NCI-H774 (cell line): ENCODE data around the gene MIA.
"Not testable (repeated sequence)": the region's sequence is repeated elsewhere in the genome, so short reads cannot be mapped to it uniquely, and the experiment has no call there.

Experiments
- DNase-seq: peaks from one replicate; lab custom pipeline; 2025; lab: John Stamatoyannopoulos, UW

The MIA gene

DNA sequence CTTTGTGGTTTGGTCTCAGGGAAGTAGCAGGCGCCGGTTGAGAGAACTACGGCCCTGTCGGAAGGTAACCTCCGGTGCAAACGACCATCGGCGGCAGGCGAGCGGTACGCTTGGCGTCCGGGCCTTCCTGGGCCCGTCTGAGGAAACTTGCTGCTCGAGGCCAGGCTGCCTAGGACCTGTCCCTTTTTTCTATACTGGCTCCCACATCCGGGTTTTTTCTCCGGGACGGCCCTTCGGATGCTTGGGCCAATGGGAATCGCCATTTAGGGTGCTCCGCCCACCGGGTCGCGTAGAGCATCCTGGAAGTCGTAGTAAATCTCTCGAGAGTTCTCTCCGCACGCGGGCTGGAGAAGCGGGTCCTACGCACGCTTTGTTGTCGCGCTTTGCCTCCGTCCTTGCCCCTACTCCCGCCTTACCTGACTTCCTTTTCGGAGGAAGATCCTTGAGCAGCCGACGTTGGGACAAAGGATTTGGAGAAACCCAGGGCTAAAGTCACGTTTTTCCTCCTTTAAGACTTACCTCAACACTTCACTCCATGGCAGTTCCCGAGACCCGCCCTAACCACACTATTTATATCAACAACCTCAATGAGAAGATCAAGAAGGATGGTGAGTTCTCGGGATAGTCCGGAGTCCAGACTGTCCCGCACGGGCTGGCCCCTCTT, 24.3 kb upstream of the MIA start, which contains the start of gene SNRPA:
SNRPA (plus strand) TSS at position 330 of the 664 bp plus-strand sequence; CDS start at position 536, 206 bp downstream.
- DNase-seq, result peak; percentile 96

DNA sequence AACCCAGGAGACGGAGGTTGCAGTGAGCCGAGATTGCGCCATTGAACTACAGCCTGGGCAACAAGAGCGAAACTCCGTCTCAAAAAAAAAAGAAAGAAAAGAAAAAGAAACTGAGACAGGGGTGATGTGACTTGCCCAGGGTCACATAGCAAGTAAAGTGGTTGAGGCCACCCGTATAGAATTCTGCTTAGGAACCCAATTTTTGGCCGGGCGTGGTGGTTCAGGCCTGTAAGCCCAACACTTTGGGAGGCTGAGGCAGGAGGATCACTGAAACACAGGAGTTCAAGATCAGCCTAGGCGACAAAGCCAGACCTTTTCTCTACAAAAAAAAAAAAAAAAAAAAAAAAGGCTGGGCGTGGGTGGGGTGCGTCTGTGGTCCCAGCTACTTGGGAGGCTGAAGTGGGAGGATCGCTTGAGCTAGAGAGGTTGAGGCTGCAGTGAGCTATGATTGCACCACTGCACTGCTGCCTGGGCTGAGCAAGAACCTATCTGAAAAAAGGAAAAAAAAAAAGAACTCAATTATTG, 23.0 kb upstream of the MIA start:
- no peak for DNase-seq

DNA sequence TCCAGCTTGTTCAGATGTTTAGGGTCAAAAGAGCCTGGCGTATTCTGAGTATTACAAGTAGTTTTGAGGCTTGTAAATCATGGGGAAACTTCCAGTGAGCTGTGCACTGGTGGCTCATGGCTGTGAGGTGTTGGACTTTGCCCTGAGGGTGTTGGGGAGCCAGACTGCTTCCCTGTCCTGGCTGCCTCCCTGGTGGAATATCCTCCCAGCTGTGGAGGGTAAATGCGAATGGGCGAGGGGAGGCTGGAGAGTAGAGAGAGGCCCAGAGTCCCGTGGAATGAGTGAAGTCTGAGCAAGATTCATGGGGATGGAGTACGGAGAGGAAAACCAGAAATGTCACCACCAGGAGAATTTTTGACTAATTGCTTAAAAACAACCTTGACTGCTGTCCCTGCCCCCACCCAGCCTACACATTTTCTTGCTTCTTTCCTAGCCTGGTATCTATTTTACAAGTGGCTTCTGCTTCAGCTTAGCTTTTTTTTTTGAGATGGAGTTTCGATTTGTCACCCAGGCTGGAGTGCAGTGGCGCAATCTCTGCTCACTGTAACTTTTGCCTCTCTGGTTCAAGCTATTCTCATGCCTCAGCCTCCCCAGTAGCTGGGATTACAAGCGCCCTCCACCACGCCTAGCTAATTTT, 20.6 kb upstream of the MIA start:
- DNase-seq, result no peak

DNA sequence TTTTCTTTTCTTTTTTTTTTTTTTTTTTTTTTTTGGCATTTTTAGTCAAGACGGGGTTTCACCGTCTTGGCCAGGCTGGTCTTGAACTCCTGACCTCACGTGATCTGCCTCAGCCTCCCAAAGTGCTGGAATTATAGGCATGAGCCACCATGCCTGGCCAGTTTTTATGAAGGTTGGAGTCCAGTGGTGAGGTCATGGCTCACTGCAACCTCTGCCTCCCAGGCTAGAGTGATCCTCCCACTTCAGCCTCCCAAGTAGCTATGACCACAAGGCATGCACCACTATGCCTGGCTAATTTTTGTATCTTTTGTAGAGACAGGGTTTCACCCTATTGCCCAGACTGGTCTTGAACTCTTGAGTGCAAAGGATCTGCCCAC, 20.1 kb upstream of the MIA start:
- no peak for DNase-seq

DNA sequence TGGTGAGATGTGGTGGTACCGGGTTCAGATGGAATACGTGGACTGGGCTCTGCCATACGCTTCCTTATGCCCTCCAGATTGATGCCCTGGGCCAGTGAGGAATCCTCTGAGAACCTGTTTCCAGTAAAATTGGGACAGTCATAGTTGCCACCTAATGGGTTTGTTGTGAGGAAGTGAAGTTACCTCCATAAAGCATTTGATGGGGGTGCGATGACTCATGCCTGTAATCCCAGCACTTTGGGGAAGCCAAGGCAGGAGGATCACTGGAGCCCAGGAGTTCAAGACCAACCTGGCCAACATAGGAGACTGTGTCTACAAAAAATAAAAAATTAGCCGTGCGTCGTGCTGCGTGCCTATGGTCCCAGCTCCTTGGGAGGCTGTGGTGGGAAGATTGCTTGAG, 19.5 kb upstream of the MIA start:
- no peak for DNase-seq

DNA sequence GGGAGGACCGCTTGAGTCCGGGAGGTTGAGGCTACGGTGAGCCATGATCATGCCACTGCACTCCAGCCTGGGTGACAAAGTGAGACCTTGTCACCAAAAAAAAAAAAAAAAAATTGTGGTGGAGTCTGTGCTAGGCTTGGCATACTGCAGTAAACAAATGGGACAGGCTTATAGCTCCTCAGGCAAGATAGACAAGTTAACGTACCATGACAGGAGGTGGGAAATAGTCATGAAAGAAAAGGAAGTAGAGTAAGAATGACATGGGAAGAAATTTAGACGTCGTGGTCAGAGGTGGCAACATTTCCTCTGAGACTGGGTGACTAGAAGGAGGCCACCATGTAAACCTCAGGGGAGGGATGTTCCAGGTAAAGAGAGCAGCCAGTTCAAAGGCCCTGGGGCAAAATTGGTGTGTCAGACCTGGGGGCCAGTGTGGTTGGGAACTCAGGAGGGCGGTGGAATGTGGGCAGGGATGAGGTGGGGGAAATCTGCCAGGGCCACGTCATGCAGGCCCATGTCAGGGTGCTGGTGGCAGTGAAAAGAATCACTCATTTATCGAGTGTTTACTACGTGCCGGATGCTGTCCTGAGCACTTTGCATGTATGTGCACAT, 18.7 kb upstream of the MIA start:
- DNase-seq, result no peak

DNA sequence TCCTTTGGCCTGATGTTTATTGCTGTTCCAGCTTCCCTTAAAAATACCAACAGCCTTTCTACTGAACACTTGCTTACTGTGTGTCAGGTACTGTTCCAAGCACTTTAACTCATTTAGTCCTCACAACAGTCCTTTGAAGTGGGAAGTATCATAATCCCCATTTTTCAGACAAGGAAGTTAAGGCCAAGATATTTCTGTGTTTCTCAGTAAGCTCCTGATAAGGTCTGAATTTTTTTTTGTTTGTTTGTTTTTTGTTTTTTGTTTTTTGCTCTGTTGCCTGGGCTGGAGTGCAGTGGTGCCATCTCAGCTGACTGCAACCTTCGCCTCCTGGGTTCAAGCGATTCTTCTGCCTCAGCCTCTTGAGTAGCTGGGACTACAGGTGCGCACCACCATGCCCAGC, 16.8 kb upstream of the MIA start:
- DNase-seq, result no peak

DNA sequence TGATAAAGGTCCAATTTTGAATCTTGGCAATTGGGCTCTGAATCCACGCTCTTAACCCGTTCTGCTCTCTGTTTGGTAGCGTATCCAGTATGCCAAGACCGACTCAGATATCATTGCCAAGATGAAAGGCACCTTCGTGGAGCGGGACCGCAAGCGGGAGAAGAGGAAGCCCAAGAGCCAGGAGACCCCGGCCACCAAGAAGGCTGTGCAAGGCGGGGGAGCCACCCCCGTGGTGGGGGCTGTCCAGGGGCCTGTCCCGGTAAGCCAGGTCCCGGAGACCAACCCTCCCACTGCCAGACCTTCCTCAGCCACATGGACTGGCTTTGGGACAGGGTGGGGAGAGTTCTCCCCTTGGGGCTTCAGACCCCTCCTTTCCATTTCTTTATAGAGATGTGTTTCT, 16.0 kb upstream of the MIA start:
- no peak for DNase-seq

DNA sequence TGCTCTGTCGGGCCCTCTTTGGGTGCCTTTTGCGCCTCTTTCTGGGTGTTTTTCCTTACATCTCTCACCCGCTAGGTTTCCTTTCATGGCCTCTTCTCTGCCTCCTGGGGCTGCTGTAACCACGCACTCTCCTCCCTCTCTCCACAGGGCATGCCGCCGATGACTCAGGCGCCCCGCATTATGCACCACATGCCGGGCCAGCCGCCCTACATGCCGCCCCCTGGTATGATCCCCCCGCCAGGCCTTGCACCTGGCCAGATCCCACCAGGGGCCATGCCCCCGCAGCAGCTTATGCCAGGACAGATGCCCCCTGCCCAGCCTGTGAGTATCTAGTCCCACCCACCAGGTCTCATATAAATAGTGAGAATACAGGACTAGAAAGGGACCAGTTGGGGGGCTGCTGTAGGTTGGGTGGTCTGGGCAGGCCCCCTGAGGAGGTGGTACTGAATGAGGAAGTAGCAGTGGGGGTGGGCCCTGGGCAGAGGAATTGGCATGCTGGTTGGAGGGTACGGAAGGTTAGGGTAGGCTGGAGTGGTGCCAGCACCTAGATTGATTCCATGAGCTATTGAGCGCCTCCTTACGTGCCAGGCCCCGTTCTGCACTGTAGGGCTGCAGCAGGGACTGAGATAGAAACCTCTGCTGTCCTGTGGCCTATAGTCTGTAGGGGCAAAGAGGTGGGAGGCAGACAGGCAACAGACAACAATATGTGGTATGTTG, 12.4 kb upstream of the MIA start:
- DNase-seq, result no peak

DNA sequence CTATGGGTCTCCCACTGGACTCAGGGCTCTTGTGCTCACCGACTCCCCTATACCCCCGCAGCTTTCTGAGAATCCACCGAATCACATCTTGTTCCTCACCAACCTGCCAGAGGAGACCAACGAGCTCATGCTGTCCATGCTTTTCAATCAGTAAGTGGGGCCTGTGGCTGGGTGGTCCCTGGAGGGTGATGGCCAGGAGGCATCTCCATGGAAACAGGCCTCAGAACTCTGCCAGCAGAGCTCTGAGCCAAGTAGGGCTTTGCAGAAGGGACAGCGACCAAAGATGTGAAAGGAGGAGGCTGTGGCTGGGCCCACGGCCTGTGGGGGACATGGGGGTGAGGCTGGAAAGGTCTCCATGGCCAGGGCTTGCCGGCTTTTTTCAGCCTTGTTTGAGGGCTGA, 11.8 kb upstream of the MIA start:
- no peak for DNase-seq

DNA sequence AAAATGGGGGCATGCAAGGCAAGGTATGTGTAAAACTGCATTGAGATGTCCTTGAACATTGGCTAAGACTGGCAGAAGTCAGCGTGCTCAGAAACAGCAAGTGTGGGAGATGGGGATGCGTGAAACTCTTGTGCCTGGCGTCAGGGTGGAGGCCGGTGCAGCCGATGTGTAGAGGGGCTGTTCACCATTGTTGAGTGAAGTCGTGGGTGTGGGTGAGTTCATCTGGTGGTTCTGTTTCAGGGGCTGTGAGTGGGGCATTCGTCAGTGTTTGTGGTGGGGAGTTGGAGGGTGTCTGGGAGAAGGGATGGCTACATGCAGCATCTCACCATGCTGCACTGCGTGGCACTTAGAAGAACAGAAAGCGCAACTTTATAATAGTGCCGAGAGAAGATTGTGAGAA, 11.4 kb upstream of the MIA start:
- no peak for DNase-seq

DNA sequence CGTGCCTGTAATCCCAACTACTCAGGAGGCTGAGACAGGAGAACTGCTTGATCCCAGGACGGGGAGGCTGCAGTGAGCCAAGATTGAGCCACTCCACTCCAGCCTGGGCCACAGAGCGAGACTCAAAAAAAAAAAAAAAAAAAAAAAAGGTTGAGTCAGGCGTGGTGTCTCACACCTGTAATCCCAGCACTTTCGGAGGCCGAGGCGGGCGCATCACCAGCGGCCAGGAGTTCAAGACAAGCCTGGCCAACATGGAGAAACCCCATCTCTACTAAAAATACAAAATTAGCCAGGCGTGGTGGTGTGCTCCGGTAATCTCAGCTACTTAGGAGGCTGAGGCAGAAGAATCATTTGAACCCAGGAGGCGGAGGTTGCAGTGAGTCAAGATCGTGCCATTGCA, 8.9 kb upstream of the MIA start:
- not testable (repeated sequence) for DNase-seq

DNA sequence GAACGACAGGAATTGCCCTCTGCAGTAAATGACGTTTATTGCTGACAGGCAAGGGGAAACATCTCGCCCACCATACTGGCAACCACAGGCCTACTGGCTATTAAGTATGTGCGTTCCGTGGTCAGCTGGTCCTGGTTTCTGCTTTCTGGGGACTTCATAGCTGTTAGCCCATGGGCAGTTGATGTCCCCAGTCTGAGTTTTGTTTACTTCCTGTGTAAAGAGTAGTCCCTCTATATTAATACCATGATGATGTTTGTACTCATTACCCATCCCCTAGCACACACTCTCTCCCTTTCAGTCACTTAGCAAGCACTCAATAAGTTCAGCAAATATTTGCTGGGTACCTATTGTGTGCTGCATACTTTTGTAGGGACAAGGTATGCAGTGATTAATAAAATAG, 6.5 kb upstream of the MIA start:
- DNase-seq, result no peak

DNA sequence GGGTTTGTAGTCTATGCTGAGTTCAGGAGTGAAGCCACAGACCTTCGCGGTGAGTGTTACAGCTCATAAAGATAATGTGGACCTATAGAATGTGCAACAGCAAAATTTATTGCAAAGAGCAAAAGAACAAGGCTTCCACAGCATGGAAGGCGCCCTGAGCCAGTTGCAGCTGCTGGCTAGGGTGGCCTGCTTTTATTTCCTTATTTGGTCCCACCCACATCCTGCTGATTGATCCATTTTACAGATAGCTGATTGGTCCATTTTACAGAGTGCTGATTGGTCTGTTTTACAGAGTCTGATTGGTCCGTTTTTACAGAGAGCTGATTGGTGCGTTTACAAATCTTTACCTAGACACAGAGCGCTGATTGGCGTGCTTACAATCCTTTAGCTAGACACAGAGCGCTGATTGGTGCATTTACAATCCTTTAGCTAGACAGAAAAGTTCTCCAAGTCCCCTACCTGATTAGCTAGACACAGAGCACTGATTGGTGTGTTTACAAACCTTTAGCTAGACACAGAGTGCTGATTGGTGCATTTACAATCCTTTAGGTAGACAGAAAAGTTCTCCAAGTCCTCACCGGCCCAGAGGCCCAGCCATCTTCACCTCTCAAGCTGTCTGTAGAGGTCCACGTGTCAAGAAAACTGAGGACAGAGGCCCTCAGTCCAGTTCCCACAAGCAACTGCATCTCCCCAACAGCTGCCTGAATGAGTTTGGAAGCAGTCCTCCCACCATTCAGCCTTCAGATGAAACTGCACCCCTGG, 4.0 kb upstream of the MIA start:
- DNase-seq, result not testable (repeated sequence)

DNA sequence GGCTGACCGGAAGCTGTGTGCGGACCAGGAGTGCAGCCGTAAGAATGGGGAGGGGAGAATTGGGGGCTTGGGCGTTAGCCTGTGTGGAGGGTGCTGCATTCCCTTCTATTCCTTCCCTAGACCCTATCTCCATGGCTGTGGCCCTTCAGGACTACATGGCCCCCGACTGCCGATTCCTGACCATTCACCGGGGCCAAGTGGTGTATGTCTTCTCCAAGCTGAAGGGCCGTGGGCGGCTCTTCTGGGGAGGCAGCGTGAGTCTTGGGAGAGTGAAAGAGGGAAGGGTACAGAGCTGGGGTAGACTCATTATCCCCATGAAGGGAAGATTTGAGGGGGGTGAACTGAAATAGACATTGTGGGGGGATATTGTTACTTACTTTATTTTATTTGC, 306 bp downstream of the MIA start:
- no peak for DNase-seq

DNA sequence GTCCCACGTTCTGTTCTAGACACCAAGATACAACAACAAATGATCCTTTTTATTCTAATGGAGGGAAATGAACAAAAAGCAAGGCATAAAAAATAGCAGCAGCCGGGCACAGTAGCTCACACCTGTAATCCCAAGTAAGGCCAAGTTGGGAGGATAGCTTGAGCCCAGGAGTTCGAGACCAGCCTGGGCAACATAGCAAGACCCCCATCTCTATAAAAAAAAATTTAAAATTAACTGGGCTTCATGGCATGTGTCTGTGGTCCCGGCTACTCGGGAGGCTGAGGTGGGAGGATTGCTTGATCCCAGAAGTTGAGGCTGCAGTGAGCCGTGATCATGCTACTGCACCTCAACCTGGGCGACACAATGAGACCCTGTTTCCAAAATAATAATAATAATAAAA, 1.0 kb downstream of the MIA start:
- DNase-seq, result no peak

DNA sequence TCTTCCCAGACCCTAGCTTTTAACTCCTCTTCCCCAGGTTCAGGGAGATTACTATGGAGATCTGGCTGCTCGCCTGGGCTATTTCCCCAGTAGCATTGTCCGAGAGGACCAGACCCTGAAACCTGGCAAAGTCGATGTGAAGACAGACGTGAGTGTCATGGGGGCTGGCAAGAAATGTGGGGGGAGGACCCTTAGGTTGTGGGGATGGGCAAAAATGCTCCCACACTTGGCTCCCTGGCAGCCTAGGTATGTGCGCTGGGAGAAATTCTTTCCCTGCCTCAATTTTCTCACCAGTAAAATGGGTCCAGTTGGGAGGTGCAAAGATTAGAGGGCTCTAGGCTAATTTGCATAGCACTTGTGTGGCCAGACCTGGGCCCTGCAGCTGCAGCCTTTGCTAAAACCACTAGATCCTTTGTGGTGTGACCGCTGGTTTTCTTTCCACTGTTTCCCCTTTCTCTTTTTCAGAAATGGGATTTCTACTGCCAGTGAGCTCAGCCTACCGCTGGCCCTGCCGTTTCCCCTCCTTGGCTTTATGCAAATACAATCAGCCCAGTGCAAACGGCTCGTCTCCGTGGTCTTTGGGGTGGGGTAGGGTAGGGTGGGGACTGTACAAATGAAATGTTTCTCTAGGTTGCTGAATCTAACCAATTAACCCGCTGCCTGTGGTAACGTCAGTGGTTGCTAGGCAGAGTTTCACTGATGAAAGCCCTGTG, 1.8 kb downstream of the MIA start:
- peak; percentile 88 for DNase-seq

DNA sequence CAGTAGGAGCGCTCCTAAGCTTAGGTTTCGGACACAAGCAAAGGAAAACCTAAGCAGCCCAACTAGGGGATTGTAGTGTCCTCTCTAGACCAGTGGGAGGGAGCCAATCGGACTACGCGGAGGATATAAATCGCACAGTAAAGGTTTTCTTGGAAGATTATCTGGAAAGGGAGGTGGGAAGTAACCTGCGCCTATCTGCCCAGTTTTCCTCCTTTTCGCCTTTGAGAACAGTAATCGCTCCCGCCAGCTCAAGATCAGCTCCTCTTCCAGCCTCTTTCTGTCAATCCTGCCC, 2.3 kb downstream of the MIA start:
- no peak for DNase-seq

DNA sequence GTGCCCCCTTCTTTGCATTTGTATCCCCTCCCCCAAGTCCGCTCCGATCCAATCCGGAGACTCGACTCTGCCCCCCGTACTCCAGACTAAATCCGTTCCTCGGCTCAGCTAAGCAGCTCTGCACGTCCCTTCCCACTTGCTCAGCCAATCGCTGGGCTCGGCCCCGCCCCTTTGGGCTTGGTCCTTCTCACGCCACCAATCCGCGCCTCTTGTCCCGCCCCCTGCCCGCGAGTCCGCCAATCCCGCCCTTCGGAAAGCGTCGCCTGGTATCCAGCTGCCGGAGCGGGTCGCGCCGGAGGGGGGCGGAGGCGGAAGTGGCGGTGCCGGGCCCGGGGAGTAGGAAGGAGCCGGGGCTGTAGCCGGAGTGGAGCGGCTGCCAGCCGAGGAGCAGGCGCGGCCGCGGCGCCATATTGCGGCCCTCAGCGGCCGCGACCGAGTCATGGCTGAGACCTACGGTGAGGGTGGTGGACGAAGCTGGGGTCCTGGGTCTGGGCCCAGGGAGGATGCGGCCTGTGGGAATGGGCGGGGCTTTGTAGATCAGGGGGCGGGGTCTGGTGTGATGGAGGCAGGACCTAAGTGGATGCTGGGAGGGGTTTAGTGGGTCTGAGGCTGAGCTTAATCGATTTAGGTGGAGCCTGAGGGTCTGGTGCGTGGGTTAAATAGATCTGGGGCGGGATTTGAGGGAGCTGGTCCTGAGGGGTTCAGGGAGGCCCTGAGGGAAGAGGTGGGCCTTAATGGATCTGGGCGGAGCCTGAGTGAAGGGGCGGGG, 2.8 kb downstream of the MIA start, which contains the start of gene RAB4B:
RAB4B (plus strand) TSS at position 311 of the 769 bp plus-strand sequence; CDS start at position 440, 129 bp downstream.
- DNase-seq, result peak; percentile 98

DNA sequence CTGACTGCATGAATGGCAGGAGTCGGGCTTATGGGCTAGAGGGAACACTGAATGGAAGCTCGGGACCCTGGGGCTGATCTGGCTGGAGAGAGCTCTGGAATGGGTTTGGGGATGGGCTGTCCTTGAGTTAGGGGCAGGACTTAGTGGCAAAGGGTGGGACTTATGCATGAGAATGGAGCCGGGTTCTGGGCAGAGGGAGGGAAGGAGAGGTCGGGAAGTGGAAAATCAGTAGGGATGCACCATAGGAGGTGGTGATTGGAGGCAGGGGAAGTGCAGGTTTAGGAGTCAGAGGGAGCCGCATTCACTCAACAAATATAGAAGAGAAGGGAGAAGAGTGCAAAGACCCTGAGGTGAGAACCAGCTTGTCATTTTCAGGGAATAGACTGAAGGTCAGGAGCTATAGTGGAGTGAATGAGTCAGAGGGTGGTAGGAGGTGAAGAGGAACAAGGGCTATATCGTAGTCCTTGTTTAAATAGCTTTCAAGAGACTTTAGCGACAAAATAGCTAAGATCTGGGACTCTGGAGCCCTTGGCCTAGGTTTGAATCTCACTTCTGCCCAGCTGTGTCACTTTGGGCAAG, 3.5 kb downstream of the MIA start:
- DNase-seq, result no peak
